GM21786 (cell line): ENCODE results near the gene NABP2.
A peak's percentile ranks its signal among the peaks of the same experiment; 100 is the strongest.
"Not testable (repeated sequence)": the region's sequence is repeated elsewhere in the genome, so short reads cannot be mapped to it uniquely, and the experiment has no call there.

ENCODE experiments used
- ATAC-seq: cut with Tn5 transposase; IDR thresholded peaks from one replicate; pipeline ENCODE4 v1.9.1; 2021; ENCODE audit not compliant: unreplicated experiment

The NABP2 gene

GRCh38 chr12:56242986-56243385, 18.8 kb downstream of the NABP2 start:
- no peak for ATAC-seq

- no peak for ATAC-seq
Observed at GRCh38 chr12:56243731-56244181, 19.6 kb downstream of the NABP2 start.

- no peak for ATAC-seq
Observed at GRCh38 chr12:56244494-56244893, 20.4 kb downstream of the NABP2 start.

GRCh38 chr12:56247923-56248322, 23.8 kb downstream of the NABP2 start:
- ATAC-seq, result no peak

- ATAC-seq, result no peak
Observed at GRCh38 chr12:56248711-56249110, 24.6 kb downstream of the NABP2 start.

- ATAC-seq, result no peak
Observed at GRCh38 chr12:56252649-56253048, 28.5 kb downstream of the NABP2 start.

- no peak for ATAC-seq
Observed at GRCh38 chr12:56253091-56253490, 28.9 kb downstream of the NABP2 start.

- ATAC-seq, result no peak
Observed at GRCh38 chr12:56255671-56256070, 31.5 kb downstream of the NABP2 start.

- ATAC-seq, result no peak
Observed at GRCh38 chr12:56256326-56256960, 32.3 kb downstream of the NABP2 start.

GRCh38 chr12:56257071-56257470, 32.9 kb downstream of the NABP2 start:
- ATAC-seq, result no peak

GRCh38 chr12:56257491-56258067, 33.4 kb downstream of the NABP2 start:
- ATAC-seq, result peak; percentile 15

GRCh38 chr12:56258068-56258819, 34.1 kb downstream of the NABP2 start, which contains the start of gene ANKRD52:
Gene ANKRD52 (minus strand): TSS chr12:56258384. CDS start chr12:56258269, 115 bp downstream.
- ATAC-seq, result peak; percentile 88

GRCh38 chr12:56258820-56259183, 34.7 kb downstream of the NABP2 start:
- no peak for ATAC-seq

- ATAC-seq, result no peak
Observed at GRCh38 chr12:56260380-56260779, 36.2 kb downstream of the NABP2 start.

- no peak for ATAC-seq
Observed at GRCh38 chr12:56260921-56261320, 36.8 kb downstream of the NABP2 start.

- no peak for ATAC-seq
Observed at GRCh38 chr12:56261503-56262232, 37.5 kb downstream of the NABP2 start.

GRCh38 chr12:56262955-56263354, 38.8 kb downstream of the NABP2 start:
- not testable (repeated sequence) for ATAC-seq

GRCh38 chr12:56266068-56266692, 42.0 kb downstream of the NABP2 start:
- ATAC-seq, result not testable (repeated sequence)

GRCh38 chr12:56266693-56267442, 42.7 kb downstream of the NABP2 start, which contains the start of gene COQ10A:
Gene COQ10A (plus strand): TSS chr12:56266942. CDS start chr12:56267119, 177 bp downstream.
- peak; percentile 78 for ATAC-seq

- peak; percentile 7 for ATAC-seq
Observed at GRCh38 chr12:56267443-56268071, 43.4 kb downstream of the NABP2 start.
